ENCODE data around the gene GLB1L3. TPM values are rescaled to one million over a fixed set of nuclear protein-coding genes. Genes with fewer than 3 reads are reported as not detected.

The GLB1L3 gene, protein sequence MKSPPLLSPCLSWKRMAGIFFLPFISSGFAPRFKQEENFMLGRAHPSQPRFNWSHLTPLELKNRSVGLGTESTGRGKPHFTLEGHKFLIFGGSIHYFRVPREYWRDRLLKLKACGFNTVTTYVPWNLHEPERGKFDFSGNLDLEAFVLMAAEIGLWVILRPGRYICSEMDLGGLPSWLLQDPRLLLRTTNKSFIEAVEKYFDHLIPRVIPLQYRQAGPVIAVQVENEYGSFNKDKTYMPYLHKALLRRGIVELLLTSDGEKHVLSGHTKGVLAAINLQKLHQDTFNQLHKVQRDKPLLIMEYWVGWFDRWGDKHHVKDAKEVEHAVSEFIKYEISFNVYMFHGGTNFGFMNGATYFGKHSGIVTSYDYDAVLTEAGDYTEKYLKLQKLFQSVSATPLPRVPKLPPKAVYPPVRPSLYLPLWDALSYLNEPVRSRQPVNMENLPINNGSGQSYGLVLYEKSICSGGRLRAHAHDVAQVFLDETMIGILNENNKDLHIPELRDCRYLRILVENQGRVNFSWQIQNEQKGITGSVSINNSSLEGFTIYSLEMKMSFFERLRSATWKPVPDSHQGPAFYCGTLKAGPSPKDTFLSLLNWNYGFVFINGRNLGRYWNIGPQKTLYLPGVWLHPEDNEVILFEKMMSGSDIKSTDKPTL
- 1 to 10 TPM; 1.0 to 1.1 (median 1.1) TPM for polyA plus RNA-seq (ENCODE audit: insufficient read length in 3 of 3)

- DNase-seq (ENCODE audit: low read depth in 3 of 3, low spot score in 2 of 3) = peak in 1 of 3 donors; percentile 51
Observed at GRCh38 chr11:134275534-134276395, at the start of gene GLB1L3. Gene GLB1L3 (plus strand): TSS chr11:134276379. CDS start chr11:134276741, 362 bp downstream.

DNA sequence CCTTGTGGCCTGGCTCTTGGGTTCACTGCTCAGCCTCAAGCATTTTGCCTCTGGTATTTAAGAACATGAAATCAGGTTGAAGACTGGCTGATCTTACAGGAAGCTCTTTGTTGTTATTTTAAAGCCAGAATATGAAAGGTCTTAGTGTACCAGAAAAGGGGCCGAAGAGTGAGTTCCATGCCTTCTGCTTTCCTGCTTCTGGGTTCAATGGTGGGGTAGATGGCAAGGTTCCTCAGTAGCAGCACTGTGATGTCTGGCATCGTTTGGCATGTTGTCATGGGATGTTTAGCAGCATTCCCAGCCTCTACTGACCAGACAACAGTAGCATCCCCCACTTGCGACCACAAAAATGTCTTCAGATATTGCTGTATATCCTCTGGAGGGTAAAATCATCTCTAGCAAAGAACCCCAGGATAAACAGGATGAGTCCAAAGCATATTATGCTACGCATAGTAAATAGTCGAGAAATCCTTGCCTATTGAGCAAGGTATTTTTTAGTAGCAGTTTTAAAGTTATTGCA lies 49.3 kb upstream of the GLB1L3 start:
- DNase-seq (ENCODE audit: low read depth in 3 of 3, low spot score in 2 of 3) = no peak

DNA sequence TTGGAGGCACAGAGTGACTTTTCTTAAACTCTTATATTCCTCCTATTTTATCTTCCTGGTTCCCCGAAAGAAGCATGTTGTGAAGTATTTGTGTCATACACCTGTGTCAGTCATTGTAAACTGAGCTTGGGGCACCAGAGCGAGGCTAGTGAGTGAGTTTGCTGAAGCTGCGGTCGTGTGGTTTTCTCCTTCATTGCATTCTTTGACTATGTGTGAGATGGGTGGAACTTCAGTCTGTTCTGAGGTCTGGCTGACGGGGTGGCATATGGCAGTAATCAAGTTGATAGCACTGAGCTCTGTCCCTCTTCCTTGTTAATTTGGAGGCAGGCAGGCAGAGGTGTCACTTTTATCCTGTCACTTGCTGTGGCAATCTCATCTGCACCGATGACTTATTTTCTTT lies 47.6 kb upstream of the GLB1L3 start:
- no peak for DNase-seq (ENCODE audit: low read depth in 3 of 3, low spot score in 2 of 3)

DNA sequence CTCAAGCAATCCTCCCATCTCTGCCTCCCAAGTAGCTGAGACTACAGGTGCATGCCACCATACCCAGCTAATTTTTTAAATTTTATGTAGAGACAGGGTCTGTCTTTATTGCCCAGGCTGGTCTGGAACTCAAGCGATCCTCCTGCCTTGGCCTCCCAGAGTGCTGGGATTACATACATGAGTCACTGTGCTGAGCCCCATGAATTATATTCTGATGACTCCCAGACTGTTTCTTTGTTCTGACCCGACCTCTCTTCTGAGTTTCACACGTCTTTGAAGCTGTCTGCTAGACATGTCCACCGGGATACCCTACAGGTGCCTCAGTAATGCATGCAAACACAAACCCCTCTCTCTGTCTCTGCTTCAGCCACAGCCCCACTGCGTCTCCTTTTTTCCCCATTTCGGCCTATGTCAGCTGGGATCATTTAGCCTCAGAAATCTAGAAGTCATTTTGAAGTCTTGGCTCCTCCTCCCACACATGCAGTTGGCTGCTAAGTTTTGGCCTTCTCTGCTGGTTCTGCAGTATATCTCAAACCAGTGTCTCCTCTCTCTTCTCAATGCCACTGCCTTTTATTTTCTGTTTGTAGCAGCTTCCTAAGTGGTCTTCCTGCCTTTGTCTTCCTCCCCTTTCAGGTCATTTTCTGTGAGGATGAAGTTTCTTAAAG lies 46.9 kb upstream of the GLB1L3 start:
- DNase-seq (ENCODE audit: low read depth in 3 of 3, low spot score in 2 of 3) = no peak

DNA sequence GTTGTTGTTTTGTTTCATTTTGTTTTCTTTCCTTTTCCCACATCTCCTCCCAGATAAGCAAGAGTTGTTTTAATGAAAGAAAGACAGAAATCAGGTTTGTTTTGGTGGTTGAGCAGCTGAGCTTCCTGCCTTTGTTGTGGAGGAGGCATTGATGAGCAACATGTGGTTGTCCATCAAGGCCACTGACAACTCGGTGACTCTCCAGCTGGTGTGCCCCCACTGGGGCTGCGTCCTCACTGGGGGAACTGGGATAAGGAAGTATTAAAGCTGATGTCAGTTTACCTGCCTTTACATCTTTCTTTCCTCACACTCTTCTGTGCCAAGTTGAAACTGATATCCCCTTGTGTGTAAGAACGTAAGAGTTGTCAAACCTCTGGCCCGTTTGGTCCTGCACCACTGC lies 45.8 kb upstream of the GLB1L3 start:
- no peak for DNase-seq (ENCODE audit: low read depth in 3 of 3, low spot score in 2 of 3)

- no peak for DNase-seq (ENCODE audit: low read depth in 3 of 3, low spot score in 2 of 3)
Observed at GRCh38 chr11:134231958-134232659, 44.1 kb upstream of the GLB1L3 start.

DNA sequence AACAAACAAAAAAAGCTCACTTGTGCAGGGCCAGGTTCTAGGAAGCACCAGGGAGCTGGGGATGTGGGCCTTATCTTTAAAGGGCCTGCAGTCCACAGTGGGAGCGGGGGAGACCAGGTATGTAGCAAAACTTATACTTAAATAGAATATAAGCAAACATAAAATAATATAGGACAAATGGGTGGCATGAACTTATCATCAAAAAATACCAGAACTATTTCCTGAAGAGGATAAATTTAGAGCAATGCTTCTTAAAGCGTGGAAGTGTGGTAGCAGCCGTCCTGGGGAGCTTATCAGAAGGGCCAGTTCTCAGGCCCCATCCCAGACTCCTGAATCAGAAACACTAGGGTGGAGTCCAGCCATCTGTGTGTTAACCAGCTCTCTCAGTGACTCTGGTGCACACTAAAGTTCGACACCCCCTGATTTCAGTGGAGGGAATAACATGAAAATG lies 42.4 kb upstream of the GLB1L3 start:
- no peak for DNase-seq (ENCODE audit: low read depth in 3 of 3, low spot score in 2 of 3)

DNA sequence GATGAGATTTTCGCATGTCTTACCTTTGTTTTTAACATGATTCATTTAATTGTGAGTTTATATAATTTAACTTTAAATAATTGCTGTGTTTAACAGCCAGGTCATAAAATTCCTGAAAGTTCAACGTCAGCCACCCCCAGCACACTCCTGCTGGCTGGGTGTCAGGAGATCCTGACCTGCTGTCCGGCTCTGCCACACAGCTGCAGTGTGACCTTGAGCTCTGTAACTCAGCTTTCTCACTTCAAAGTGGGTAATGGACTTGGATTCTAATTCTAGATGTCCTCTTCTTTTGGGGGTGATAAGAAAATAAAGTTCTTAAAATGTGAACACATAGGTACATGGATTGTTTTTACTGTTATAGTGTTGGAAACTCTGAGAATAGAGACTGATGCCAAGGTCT lies 40.8 kb upstream of the GLB1L3 start:
- no peak for DNase-seq (ENCODE audit: low read depth in 3 of 3, low spot score in 2 of 3)

GRCh38 chr11:134236834-134237556 lies 39.2 kb upstream of the GLB1L3 start:
- no peak for DNase-seq (ENCODE audit: low read depth in 3 of 3, low spot score in 2 of 3)

GRCh38 chr11:134237557-134237922 lies 38.6 kb upstream of the GLB1L3 start:
- DNase-seq (ENCODE audit: low read depth in 3 of 3, low spot score in 2 of 3) = no peak

- DNase-seq (ENCODE audit: low read depth in 3 of 3, low spot score in 2 of 3) = no peak
Observed at GRCh38 chr11:134238956-134239355, 37.2 kb upstream of the GLB1L3 start.

DNA sequence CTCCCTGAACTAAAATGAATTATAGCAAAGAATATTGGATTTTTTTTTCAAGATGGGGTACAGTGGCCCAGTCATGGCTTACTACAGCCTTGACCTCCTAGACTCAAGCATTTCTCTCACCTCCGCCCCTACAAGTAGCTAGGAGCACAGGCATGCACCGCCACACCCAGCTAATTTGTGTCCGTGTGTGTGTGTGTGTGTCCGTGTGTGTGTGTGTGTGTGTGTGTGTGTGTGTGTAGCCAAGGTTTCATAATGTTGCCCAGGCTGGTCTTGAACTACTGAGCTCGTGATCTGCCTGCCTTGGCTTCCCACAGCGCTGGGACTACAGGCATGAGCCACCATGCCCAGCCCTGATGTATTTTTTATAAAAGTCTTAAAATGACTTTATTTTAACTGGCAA lies 35.6 kb upstream of the GLB1L3 start:
- DNase-seq (ENCODE audit: low read depth in 3 of 3, low spot score in 2 of 3) = no peak

DNA sequence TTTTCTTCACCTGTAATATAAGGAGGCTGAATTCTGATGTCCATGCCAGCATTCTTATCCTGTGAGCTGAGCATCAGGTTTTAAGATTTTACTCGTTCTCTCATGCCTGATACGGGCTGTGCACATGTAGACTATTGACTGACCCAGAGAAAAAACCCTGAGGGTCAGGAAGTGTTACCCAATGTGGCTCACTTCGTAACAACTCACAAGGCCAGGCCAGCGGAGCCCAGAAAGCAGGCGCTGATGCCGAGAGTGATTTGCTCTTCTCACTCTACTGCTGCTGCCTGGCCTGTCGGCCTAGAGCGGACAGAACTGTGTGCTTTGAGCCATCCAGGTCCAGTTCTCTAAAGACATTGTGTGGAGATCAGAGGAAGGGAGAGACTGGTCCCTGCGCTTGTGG lies 33.8 kb upstream of the GLB1L3 start:
- DNase-seq (ENCODE audit: low read depth in 3 of 3, low spot score in 2 of 3) = no peak

- DNase-seq (ENCODE audit: low read depth in 3 of 3, low spot score in 2 of 3) = no peak
Observed at GRCh38 chr11:134243913-134244312, 32.3 kb upstream of the GLB1L3 start.

GRCh38 chr11:134244593-134244992 lies 31.6 kb upstream of the GLB1L3 start:
- no peak for DNase-seq (ENCODE audit: low read depth in 3 of 3, low spot score in 2 of 3)

DNA sequence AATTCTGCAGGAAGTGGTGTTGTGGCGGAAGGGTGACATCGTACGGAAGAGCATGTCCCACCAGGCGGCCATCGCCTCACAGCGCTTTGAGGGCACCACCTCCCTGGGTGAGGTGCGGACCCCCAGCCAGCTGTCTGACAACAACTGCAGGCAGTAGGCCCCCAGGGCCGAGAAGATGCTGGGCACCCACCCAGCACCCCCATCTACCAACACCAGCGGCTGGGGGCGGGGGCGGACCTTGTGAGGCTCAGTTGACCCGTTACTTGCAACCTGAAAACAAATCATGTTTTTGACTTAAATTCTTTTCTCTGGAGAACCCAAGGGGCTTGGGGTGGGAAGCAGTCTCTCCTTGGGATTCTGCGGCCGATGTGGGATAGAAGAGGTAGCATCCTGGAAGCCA lies 30.7 kb upstream of the GLB1L3 start:
- DNase-seq (ENCODE audit: low read depth in 3 of 3, low spot score in 2 of 3) = no peak

DNA sequence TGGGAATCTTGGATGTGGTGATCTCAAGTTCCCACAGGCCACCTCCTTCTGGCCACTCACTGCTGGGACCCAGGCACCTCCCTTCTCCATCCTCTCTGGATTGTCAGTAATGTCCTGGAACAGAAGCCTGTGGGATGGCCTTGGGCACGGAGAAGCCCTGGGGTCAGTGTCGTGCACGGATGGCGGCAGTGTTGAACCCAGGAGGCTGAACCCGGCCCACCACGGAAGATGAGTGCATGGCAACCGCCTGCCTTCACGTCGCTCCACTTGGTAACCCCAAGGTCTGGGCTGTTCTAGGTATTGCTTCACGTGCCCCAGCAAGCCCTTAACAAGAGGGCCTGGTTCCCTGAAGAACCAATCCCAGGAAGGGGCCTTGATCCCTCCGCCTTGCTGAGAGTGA lies 30.1 kb upstream of the GLB1L3 start:
- no peak for DNase-seq (ENCODE audit: low read depth in 3 of 3, low spot score in 2 of 3)

DNA sequence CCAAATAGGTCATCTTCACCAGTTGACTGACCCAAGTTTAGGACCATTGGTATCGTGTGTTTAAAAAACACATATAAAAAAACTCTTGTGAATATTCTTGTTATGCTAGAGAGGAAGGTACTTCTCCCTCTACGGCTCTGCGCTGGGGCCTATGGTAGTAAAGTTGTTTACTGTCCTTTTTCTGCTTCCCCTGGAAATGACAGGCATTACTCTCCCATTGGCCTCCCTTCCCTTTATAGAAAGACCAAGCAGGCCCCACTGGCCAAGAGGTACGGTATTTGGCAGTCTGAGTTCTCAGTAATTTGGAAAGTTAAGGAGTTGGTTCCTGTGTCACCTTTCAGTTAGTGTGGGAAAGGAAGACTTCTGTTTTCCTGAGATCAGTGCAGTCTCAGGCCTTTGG lies 29.5 kb upstream of the GLB1L3 start:
- no peak for DNase-seq (ENCODE audit: low read depth in 3 of 3, low spot score in 2 of 3)

GRCh38 chr11:134248910-134249480 lies 27.2 kb upstream of the GLB1L3 start:
- DNase-seq (ENCODE audit: low read depth in 3 of 3, low spot score in 2 of 3) = no peak
